Measurements from ENCODE around the gene ZNF514. TPM values are rescaled to one million over a fixed set of nuclear protein-coding genes. Genes with fewer than 3 reads are reported as not detected.

The ZNF514 gene
- total and polyA plus RNA-seq, 2 of the 8 experiments (the other 6 are each of a cell fraction or from before 2014, with no cell fraction given): 5.3 to 13.3 TPM

DNA sequence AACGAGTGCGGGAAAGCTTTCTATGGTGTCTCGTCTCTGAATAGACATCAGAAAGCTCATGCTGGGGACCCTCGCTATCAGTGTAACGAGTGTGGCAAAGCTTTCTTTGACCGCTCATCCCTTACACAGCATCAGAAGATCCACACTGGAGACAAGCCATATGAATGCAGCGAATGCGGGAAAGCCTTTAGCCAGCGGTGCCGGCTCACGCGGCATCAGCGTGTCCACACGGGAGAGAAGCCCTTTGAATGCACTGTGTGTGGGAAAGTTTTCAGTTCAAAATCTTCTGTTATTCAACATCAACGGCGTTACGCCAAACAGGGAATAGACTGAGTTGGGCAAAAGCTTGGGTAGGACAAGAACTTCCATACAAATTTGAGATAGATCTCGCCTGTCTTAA lies 22.1 kb upstream of the ZNF514 start (continued):
- TF ChIP-seq SIRT6 (IDR thresholded peaks at IDR 0.05; ENCODE audit: low read length) (no peak), SP2 (IDR thresholded peaks at IDR 0.05; ENCODE audit: low read length) (no peak), HDAC2 (IDR thresholded peaks at IDR 0.05; ENCODE audit: borderline replicate concordance in 1 of 2, low read depth in 2 of 2, low read length in 2 of 2) (no peak)
- TF ChIP-seq, protein P1, sequence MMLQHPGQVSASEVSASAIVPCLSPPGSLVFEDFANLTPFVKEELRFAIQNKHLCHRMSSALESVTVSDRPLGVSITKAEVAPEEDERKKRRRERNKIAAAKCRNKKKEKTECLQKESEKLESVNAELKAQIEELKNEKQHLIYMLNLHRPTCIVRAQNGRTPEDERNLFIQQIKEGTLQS (IDR thresholded peaks at IDR 0.05; ENCODE audit: insufficient read depth, low read depth, low read length): no peak

Data from H1 (cell line).